K562 (cell line): ENCODE data around the gene PRRT2. TPM values are rescaled to one million over a fixed set of nuclear protein-coding genes. Genes with fewer than 3 reads are reported as not detected.

Experiments used
- ATAC-seq: fragments of 200-7000 bp; cut with Tn5 transposase; 3 replicates; pipeline ENCODE4 v1.9.1; 2020; ENCODE audit warnings: moderate library complexity
- BruUV-seq: library from RNA; stranded (reverse); fragments of 400-500 nt; replicated peaks from 2 replicates; lab custom pipeline; 2021; lab: Mats Ljungman, UMichigan
- CTCF ChIA-PET: fragments of 300-600 bp; formaldehyde crosslinking; extraction: SDS; loops from one replicate; lab custom pipeline; 2021; ENCODE audit warnings: low intra/inter-chr PET ratio; lab: Yijun Ruan, JAX
- POLR2A ChIA-PET: fragments of 300-600, 350-650 bp; sonication (Branson Sonifier 250); formaldehyde crosslinking; extraction: SDS; loops from one replicate; lab custom pipeline; 2021; ENCODE audit warnings: antibody characterized with exemption, inconsistent platforms; lab: Yijun Ruan, JAX
- DNase-seq, 4 experiments: peaks; one replicate each; pipeline versions ENCODE4 v3.0.0 to v3.0.0-alpha.2; 2011 to 2018; ENCODE audit warnings: low spot score in 3 of 4, mixed read lengths in 3 of 4; ENCODE audit errors: extremely low read depth in 1 of 4
- FAIRE-seq: peaks from 2 replicates; lab custom pipeline; 2011; peaks lifted over from hg19 to GRCh38; lab: Jason Lieb, UNC
- H2AFZ ChIP-seq: 2 replicates; pipeline ENCODE4 v1.6.0; 2011; ENCODE audit warnings: low read depth, low read length, control low read depth, inconsistent platforms
- H3K27ac ChIP-seq: fragments of 200-600 bp; 3 replicates; pipeline ENCODE4 v1.8.0; 2011; ENCODE audit warnings: low read depth, mild to moderate bottlenecking, control low read depth, inconsistent platforms, low read length, moderate library complexity, mixed read lengths; ENCODE audit errors: extremely low read depth
- H3K27me3 ChIP-seq, 2 experiments: fragments of 300-600 bp in 1 of 2; 2 replicates in 1 of 2; 3 replicates in 1 of 2; pipeline versions ENCODE4 v1.6.0 to v1.8.0; 2011; ENCODE audit warnings: inconsistent platforms in 2 of 2, low read length in 2 of 2, mild to moderate bottlenecking in 1 of 2, mixed read lengths in 1 of 2, moderate library complexity in 1 of 2; ENCODE audit not compliant: control insufficient read depth in 2 of 2, insufficient read depth in 2 of 2
- H3K36me3 ChIP-seq: fragments of 300-600 bp; 3 replicates; pipeline ENCODE4 v1.8.0; 2011; ENCODE audit warnings: mild to moderate bottlenecking, low read length, inconsistent platforms; ENCODE audit not compliant: control insufficient read depth, insufficient read depth
- H3K4me1 ChIP-seq, 2 experiments: fragments of 200-600 bp in 1 of 2; replicated peaks in 1 of 2; 2 replicates in 1 of 2; 3 replicates in 1 of 2; pipeline versions ENCODE4 v1.5.1 to v1.8.0; 2011; ENCODE audit warnings: inconsistent platforms in 2 of 2, low read length in 2 of 2, mild to moderate bottlenecking in 1 of 2, mixed read lengths in 1 of 2, moderate library complexity in 1 of 2; ENCODE audit not compliant: control insufficient read depth in 2 of 2, insufficient read depth in 2 of 2
- H3K4me2 ChIP-seq: 2 replicates; pipeline ENCODE4 v1.6.1; 2011; ENCODE audit warnings: low read length, control low read depth, inconsistent platforms, mixed read lengths; ENCODE audit not compliant: insufficient read depth
- H3K4me3 ChIP-seq: fragments of 200-600 bp; sonication (generic), shearing (Covaris generic); 2 replicates; pipeline ENCODE4 v1.5.1; 2016; ENCODE audit warnings: control low read depth, inconsistent platforms
- H3K79me2 ChIP-seq: fragments of 200-600 bp; 3 replicates; pipeline ENCODE4 v1.8.0; 2011; ENCODE audit warnings: low read length, inconsistent platforms; ENCODE audit not compliant: control insufficient read depth, insufficient read depth
- H3K9ac ChIP-seq, 2 experiments: 2 replicates each; pipeline versions ENCODE4 v1.6.0 to v1.6.1; 2011; ENCODE audit warnings: low read depth in 2 of 2, low read length in 2 of 2, control low read depth in 1 of 2, inconsistent platforms in 1 of 2, mild to moderate bottlenecking in 1 of 2, mixed read lengths in 1 of 2; ENCODE audit not compliant: insufficient read depth in 1 of 2
- H3K9me1 ChIP-seq: one replicate; pipeline ENCODE4 v1.6.0; 2011; ENCODE audit warnings: inconsistent platforms, mild to moderate bottlenecking, low read length, moderate library complexity; ENCODE audit not compliant: control insufficient read depth, insufficient read depth
- H3K9me3 ChIP-seq: replicated peaks from 2 replicates; pipeline ENCODE4 v1.5.1; 2011; ENCODE audit warnings: low read depth, low read length, inconsistent platforms; ENCODE audit not compliant: control insufficient read depth, insufficient read depth
- H4K20me1 ChIP-seq: replicated peaks from 2 replicates; pipeline ENCODE4 v1.6.1; 2011; ENCODE audit warnings: low read length, inconsistent platforms, mixed read lengths; ENCODE audit not compliant: control insufficient read depth, insufficient read depth
- BACH1 ChIP-seq: fragments of 200-800 bp; sonication (Bioruptor generic); IDR thresholded peaks from 2 replicates; pipeline ENCODE4 v1.6.1; 2016; ENCODE audit warnings: missing genetic modification characterization, missing compliant biosample characterization
- BRCA1 ChIP-seq, 2 experiments: fragments of 450-650 bp in 1 of 2; sonication (generic) in 1 of 2; formaldehyde crosslinking in 1 of 2; IDR thresholded peaks; 2 replicates each; pipeline versions ENCODE4 v1.5.0 to v1.6.1; 2017 to 2020; ENCODE audit warnings: mild to moderate bottlenecking in 1 of 2, missing genetic modification reagents in 1 of 2
- CHD1 ChIP-seq: fragments of 200-600 bp; sonication (generic); IDR thresholded peaks from one replicate; pipeline ENCODE4 v1.6.1; 2012; ENCODE audit warnings: mild to moderate bottlenecking, moderate library complexity, low read length, inconsistent platforms
- CSDE1 ChIP-seq, 2 experiments: fragments of 450-650 bp; IDR thresholded peaks; 2 replicates each; pipeline ENCODE4 v1.6.1; 2016; ENCODE audit warnings: mild to moderate bottlenecking in 1 of 2
- DIDO1 ChIP-seq: fragments of 450-650 bp; IDR thresholded peaks from 2 replicates; pipeline ENCODE4 v1.6.1; 2016; ENCODE audit warnings: low read depth, missing biosample characterization, missing genetic modification characterization
- FOSL1 ChIP-seq: fragments of 200-800 bp; sonication (Bioruptor generic); conservative IDR thresholded peaks from 2 replicates; pipeline ENCODE4 v1.6.1; 2016; ENCODE audit warnings: missing genetic modification characterization, missing compliant biosample characterization
- FOXK1 ChIP-seq: sonication (generic); formaldehyde crosslinking; IDR thresholded peaks from 2 replicates; pipeline ENCODE4 v1.8.0; 2022; ENCODE audit warnings: missing genetic modification reagents, mild to moderate bottlenecking, borderline replicate concordance
- HLTF ChIP-seq: fragments of 450-650 bp; IDR thresholded peaks from 2 replicates; pipeline ENCODE4 v1.6.1; 2016
- KAT7 ChIP-seq: sonication (generic); formaldehyde crosslinking; IDR thresholded peaks from 2 replicates; pipeline ENCODE4 v1.8.0; 2022; ENCODE audit warnings: missing genetic modification reagents, mild to moderate bottlenecking, borderline replicate concordance
- PHF8 ChIP-seq: fragments of 200-600 bp; sonication (generic); IDR thresholded peaks from 2 replicates; pipeline ENCODE4 v1.6.1; 2012; ENCODE audit warnings: mixed run types, mild to moderate bottlenecking, inconsistent platforms, low read length, moderate library complexity, borderline replicate concordance
- RBM25 ChIP-seq: fragments of 200-400 bp; formaldehyde crosslinking; IDR thresholded peaks from 2 replicates; pipeline ENCODE4 v1.6.1; 2018; ENCODE audit warnings: low read length, low read depth, moderate library complexity; ENCODE audit not compliant: severe bottlenecking
- SAP30 ChIP-seq: fragments of 200-600 bp; sonication (generic); IDR thresholded peaks from 2 replicates; pipeline ENCODE4 v1.6.1; 2012; ENCODE audit warnings: borderline replicate concordance, low read depth, mild to moderate bottlenecking, moderate library complexity, low read length, control low read depth, inconsistent platforms; ENCODE audit not compliant: insufficient read depth, poor library complexity, severe bottlenecking
- SIN3A ChIP-seq, 2 experiments: fragments of 150-350 bp in 1 of 2; IDR thresholded peaks; 2 replicates each; pipeline ENCODE4 v1.6.1; 2011 to 2016; ENCODE audit warnings: borderline replicate concordance in 2 of 2, low read depth in 2 of 2, low read length in 2 of 2, mild to moderate bottlenecking in 2 of 2, moderate library complexity in 2 of 2; ENCODE audit not compliant: control insufficient read depth in 1 of 2
- SIN3B ChIP-seq: fragments of 450-650 bp; IDR thresholded peaks from 2 replicates; pipeline ENCODE4 v1.6.1; 2017; ENCODE audit warnings: low read depth, mild to moderate bottlenecking, moderate library complexity
- ZNF239 ChIP-seq: fragments of 250-450 bp; sonication (Bioruptor Pico); IDR thresholded peaks from 2 replicates; pipeline ENCODE4 v1.4.0; 2020; ENCODE audit warnings: mild to moderate bottlenecking
- ZNF431 ChIP-seq: sonication (generic); formaldehyde crosslinking; IDR thresholded peaks from 2 replicates; pipeline ENCODE4 v1.8.0; 2022; ENCODE audit warnings: mild to moderate bottlenecking, missing genetic modification reagents
- WGBS: fragments of 100-300 bp; shearing (Covaris generic); methylation state at CpG from one replicate; pipeline ENCODE4 v1.1.6; 2016; ENCODE audit warnings: low coverage, mixed read lengths; ENCODE audit not compliant: insufficient coverage; ENCODE audit errors: missing lambda C conversion rate; 5-methylcytosine and 5-hydroxymethylcytosine counted together
- in situ Hi-C: fragments of 300-500 bp; cut with MboI; formaldehyde crosslinking; loops from 4 replicates; pipeline ENCODE4 v1.15.0; 2018; ENCODE audit warnings: inconsistent platforms, mixed read lengths
- intact Hi-C: fragments of 100-400 bp; cut with micrococcal nuclease; formaldehyde crosslinking; loops from 2 replicates; pipeline ENCODE4 v1.14.2; 2022
- polyA plus RNA-seq, 8 experiments: library from polyadenylated mRNA; depleted of rRNA in 4 of 8; stranded (reverse) in 5 of 8; unstranded in 3 of 8; fragments of >200 nt; fragmentation: Nextera tagmentation in 2 of 8; fragmentation: Illumina TruSeq in 1 of 8; extraction: Ambion mirVana in 2 of 8; extraction: Trizol in 1 of 8; gene quantifications; 2 replicates each; pipeline versions ENCODE4 v1.2.1 to v1.2.3, GENCODE V29; 2011 to 2014; ENCODE audit warnings: inconsistent platforms in 1 of 8, missing spikeins in 1 of 8
- total RNA-seq, 7 experiments: library from RNA; depleted of rRNA in 6 of 7; stranded (reverse); fragments of >200 nt in 6 of 7; fragmentation: Illumina TruSeq in 2 of 7; extraction: Trizol in 2 of 7; gene quantifications; 2 replicates each; pipeline versions ENCODE4 v1.2.1 to v1.2.3, GENCODE V29; 2011 to 2021; ENCODE audit warnings: low replicate concordance in 1 of 7
- TF ChIP-seq, protein P1 (sequence below): sonication (generic); IDR thresholded peaks from 2 replicates; pipeline ENCODE4 v1.6.1; 2016

Gene PRRT2
- total and polyA plus RNA-seq, 9 of the 15 experiments (the other 6 are each of a cell fraction or from before 2014, with no cell fraction given), result 0.11 to 1.0 (median 0.42) TPM; not detected in 2

DNA sequence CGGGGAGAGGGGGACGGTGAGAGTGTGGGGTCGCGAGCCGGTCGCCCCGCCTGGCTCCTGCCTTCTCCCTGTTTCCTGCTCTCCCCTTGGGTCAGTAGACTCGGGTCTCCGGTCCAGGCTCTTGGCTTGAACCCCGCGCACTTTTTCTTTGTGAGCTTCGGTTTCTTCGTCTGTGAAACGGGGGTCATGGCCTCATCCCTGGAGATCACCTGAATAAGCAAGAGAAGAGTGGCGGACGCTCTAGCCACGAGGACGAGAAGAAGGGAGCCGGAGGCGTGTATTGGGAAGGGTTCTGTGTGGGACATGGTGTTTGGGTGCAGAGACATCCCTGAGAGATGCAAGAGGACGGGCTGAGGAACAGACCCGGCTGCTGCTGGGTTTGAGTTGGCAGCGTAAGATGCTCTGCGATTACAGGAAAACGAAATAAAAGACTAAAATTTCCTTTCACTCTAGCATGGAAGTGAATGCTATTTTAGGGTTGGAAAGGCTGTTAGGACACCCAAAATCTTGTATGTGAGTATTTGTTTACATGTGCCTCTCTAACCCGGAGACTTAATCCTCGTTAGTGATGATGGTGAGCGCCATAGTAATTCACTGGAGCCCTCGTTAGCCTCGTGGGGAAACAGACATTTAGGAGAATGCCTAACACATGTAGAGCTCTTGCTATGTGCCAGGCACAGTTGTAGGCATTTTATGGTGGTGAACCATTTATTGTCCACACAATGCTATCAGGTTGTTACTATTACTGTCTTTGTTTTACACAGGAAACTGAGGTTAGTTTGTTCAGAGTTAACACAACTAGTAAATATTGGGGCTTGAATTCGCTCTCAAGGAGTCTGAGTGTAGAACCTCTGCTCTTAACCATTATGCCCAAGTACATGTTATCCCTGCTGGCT is 20.8 kb upstream of the PRRT2 start:
- ChIA-PET CTCF (interaction anchor here (1.2 kb wide), 1 partner anchor 62 kb away, joined by 3 read pairs; no protein-coding TSS in a partner anchor), POLR2A (interaction anchor here (0.6 to 7.1 kb wide), 9 partner anchors 11 to 182 kb away, joined by 3 to 114 read pairs (median 4); partner anchors contain the start of genes MAZ, TAOK2 and ZG16)
- Histone ChIP-seq H3K79me2 (peaks cover 65% of the 10 kb centered on the region), H3K9ac (peak overlapping the region; percentile 90 to 96), H3K4me2 (peak overlapping the region; percentile 93), H2AFZ (peak overlapping the region; percentile 87), H3K4me3 (peak overlapping the region; percentile 89), H3K9me3 (no peaks in the 10 kb centered on the region), H3K9me1 (no peaks in the 10 kb centered on the region), H3K4me1 (peaks cover 14 to 17% of the 10 kb centered on the region in 2 experiments), H4K20me1 (peaks cover 10% of the 10 kb centered on the region; the same call in 1 of the 2 replicates), H3K27ac (peak overlapping the region; percentile 83), H3K36me3 (peaks cover 44% of the 10 kb centered on the region), H3K27me3 (no peaks in the 10 kb centered on the region)
- ATAC-seq (peak; percentile 43), FAIRE-seq (no peak), DNase-seq (peak in 1 of 4 experiments; percentile 30)
- BruUV-seq, result TSS peak; percentile 64
- WGBS, result 0% methylated on average over 20 of the region's 31 CpGs
- intact Hi-C loops, result loop anchor here (1.0 kb wide), 1 partner anchor 14 kb away; no protein-coding TSS in a partner anchor
- in situ Hi-C loops, result no loop called here
- no peak for TF ChIP-seq BACH1
- TF ChIP-seq ZNF239 (CRISPR knock-in tag), result no peak
- TF ChIP-seq PHF8, result no peak
- TF ChIP-seq BRCA1 (IDR thresholded peaks at IDR 0.05), result no peak
- TF ChIP-seq BRCA1 (CRISPR knock-in tag; IDR thresholded peaks at IDR 0.05), result 0 out of 2 replicates have a peak, but pooled peaks have one; percentile 72
- TF ChIP-seq SIN3B, result no peak
- TF ChIP-seq SIN3A (IDR thresholded peaks at IDR 0.05; ENCODE audit: borderline replicate concordance in 2 of 2, control insufficient read depth in 1 of 2, low read depth in 2 of 2, low read length in 2 of 2), result 0 out of 4 replicates have a peak, but pooled peaks of 1 of the 2 experiments have one; percentile 13
- TF ChIP-seq FOXK1 (CRISPR knock-in tag), result 0 out of 2 replicates have a peak, but pooled peaks have one; percentile 41
- TF ChIP-seq KAT7 (CRISPR knock-in tag), result peak; percentile 77; the same call in 1 of the 2 replicates
- TF ChIP-seq CSDE1 (IDR thresholded peaks at IDR 0.05), result 0 out of 4 replicates have a peak, but pooled peaks of 1 of the 2 experiments have one; percentile 13
- TF ChIP-seq DIDO1 (tag), result no peak
- peak; percentile 4 for TF ChIP-seq RBM25
- TF ChIP-seq, protein P1, sequence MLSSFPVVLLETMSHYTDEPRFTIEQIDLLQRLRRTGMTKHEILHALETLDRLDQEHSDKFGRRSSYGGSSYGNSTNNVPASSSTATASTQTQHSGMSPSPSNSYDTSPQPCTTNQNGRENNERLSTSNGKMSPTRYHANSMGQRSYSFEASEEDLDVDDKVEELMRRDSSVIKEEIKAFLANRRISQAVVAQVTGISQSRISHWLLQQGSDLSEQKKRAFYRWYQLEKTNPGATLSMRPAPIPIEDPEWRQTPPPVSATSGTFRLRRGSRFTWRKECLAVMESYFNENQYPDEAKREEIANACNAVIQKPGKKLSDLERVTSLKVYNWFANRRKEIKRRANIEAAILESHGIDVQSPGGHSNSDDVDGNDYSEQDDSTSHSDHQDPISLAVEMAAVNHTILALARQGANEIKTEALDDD, result peak; percentile 50; the same call in 1 of the 2 replicates
- TF ChIP-seq ZNF431, result 0 out of 2 replicates have a peak, but pooled peaks have one; percentile 18
- no peak for TF ChIP-seq HLTF
- TF ChIP-seq SAP30, result peak; percentile 10
- TF ChIP-seq FOSL1, result no peak
- TF ChIP-seq CHD1, result peak; percentile 55
